Hepatocyte (in vitro differentiated cells): ENCODE results near the gene CCL1. TPM values are rescaled to one million over a fixed set of nuclear protein-coding genes. Genes with fewer than 3 reads are reported as not detected.

Experiments
- DNase-seq: peaks from one replicate; pipeline ENCODE4 v3.0.0-alpha.2; 2016; ENCODE audit warnings: low spot score
- H2AFZ ChIP-seq: fragments of 200-600 bp; sonication (generic); 2 replicates; pipeline ENCODE4 v1.6.0; 2016; ENCODE audit warnings: antibody characterized with exemption, mild to moderate bottlenecking
- H3K27ac ChIP-seq: fragments of 200-600 bp; sonication (generic); 2 replicates; pipeline ENCODE4 v1.5.1; 2016; ENCODE audit warnings: mild to moderate bottlenecking
- H3K27me3 ChIP-seq: fragments of 200-600 bp; sonication (generic); 2 replicates; pipeline ENCODE4 v1.6.1; 2016
- H3K36me3 ChIP-seq: fragments of 200-600 bp; sonication (generic); replicated peaks from 2 replicates; pipeline ENCODE4 v1.5.1; 2016; ENCODE audit warnings: low read depth; ENCODE audit not compliant: insufficient read depth
- H3K4me1 ChIP-seq: fragments of 200-600 bp; sonication (generic); 2 replicates; pipeline ENCODE4 v1.5.1; 2016; ENCODE audit warnings: mild to moderate bottlenecking, moderate library complexity; ENCODE audit not compliant: insufficient read depth
- H3K4me2 ChIP-seq: fragments of 200-600 bp; sonication (generic); 2 replicates; pipeline ENCODE4 v1.6.0; 2016
- H3K4me3 ChIP-seq: fragments of 200-600 bp; sonication (generic); 2 replicates; pipeline ENCODE4 v1.5.1; 2016; ENCODE audit warnings: mild to moderate bottlenecking
- H3K79me2 ChIP-seq: fragments of 200-600 bp; sonication (generic); 2 replicates; pipeline ENCODE4 v1.6.0; 2017; ENCODE audit warnings: mild to moderate bottlenecking
- H3K9me2 ChIP-seq: fragments of 200-600 bp; sonication (generic); replicated peaks from 2 replicates; pipeline ENCODE4 v1.6.0; 2017; ENCODE audit warnings: mild to moderate bottlenecking; ENCODE audit not compliant: insufficient read depth
- H3K9me3 ChIP-seq: fragments of 200-600 bp; sonication (generic); 2 replicates; pipeline ENCODE4 v1.5.1; 2016; ENCODE audit warnings: low read depth, mild to moderate bottlenecking
- H4K20me1 ChIP-seq: fragments of 200-600 bp; sonication (generic); 2 replicates; pipeline ENCODE4 v1.6.0; 2016; ENCODE audit warnings: mild to moderate bottlenecking; ENCODE audit not compliant: insufficient read depth, poor library complexity, severe bottlenecking
- CTCF ChIP-seq: fragments of 200-600 bp; sonication (generic); IDR thresholded peaks from 2 replicates; pipeline ENCODE4 v1.5.1; 2016; ENCODE audit warnings: antibody characterized with exemption, mild to moderate bottlenecking; ENCODE audit not compliant: poor library complexity
- EZH2 ChIP-seq: fragments of 200-600 bp; sonication (generic); IDR thresholded peaks from 2 replicates; pipeline ENCODE4 v1.6.1; 2016; ENCODE audit warnings: antibody characterized with exemption, mild to moderate bottlenecking, borderline replicate concordance
- EZH2phosphoT487 ChIP-seq: fragments of 200-600 bp; sonication (generic); IDR thresholded peaks from one replicate; pipeline ENCODE4 v1.6.1; 2018; ENCODE audit warnings: antibody characterized with exemption, mild to moderate bottlenecking, low read depth, moderate library complexity; ENCODE audit not compliant: unreplicated experiment, severe bottlenecking
- WGBS: methylation state at CpG from one replicate; pipeline ENCODE4 v1.1.6; 2016; ENCODE audit warnings: low lambda C conversion rate; ENCODE audit errors: missing lambda C conversion rate; 5-methylcytosine and 5-hydroxymethylcytosine counted together
- polyA plus RNA-seq: library from polyadenylated mRNA; unstranded; fragments of >200 nt; fragmentation: Nextera tagmentation; extraction: Ambion mirVana; gene quantifications from 2 replicates; pipeline ENCODE4 v1.2.1, GENCODE V29; 2016
- total RNA-seq: library from RNA; depleted of rRNA; stranded (reverse); fragments of >200 nt; gene quantifications from 2 replicates; pipeline ENCODE4 v1.2.3, GENCODE V29; 2014

CCL1 gene
- total and polyA plus RNA-seq, 2 experiments from 2014 or later: not detected

GRCh38 chr17:34313164-34313563 is 49.9 kb downstream of the CCL1 start:
- Histone ChIP-seq H3K4me3 (no peak overlapping the region), H3K9me2 (no peaks in the 10 kb centered on the region), H3K27ac (no peak overlapping the region), H4K20me1 (no peaks in the 10 kb centered on the region), H3K4me2 (no peak overlapping the region), H3K4me1 (no peaks in the 10 kb centered on the region), H3K79me2 (no peaks in the 10 kb centered on the region), H2AFZ (no peak overlapping the region), H3K9me3 (peaks cover 3% of the 10 kb centered on the region), H3K27me3 (peaks cover 5% of the 10 kb centered on the region), H3K36me3 (no peaks in the 10 kb centered on the region)
- no peak for DNase-seq
- WGBS: 84% methylated on average over 4 of the region's 4 CpGs
- TF ChIP-seq CTCF: no peak

- no peak for DNase-seq
These were observed 51.0 kb downstream of the CCL1 start for GRCh38 chr17:34312080-34312479.

DNA sequence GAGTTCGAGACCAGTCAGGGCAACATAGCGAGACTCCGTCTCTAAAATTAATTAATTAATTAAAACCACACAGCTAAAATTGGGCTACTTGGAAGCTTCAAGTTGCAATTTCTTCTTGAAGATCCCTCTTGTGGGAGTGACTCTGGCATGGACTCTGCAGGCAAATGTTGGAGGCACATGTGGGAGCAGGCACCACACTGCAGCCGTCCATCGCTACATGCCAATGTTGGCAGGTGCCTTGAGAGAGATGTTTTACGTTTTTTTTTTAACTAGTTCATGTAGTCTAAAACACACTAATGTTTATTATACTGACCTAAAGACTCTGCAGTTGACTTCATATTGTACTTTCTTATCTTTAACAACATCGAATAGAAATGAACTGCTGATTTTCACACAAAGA is 51.7 kb downstream of the CCL1 start:
- Histone ChIP-seq H3K9me2 (no peaks in the 10 kb centered on the region), H3K4me3 (no peak overlapping the region), H3K27ac (no peak overlapping the region), H3K27me3 (peaks cover 5% of the 10 kb centered on the region), H3K4me2 (no peak overlapping the region), H4K20me1 (no peaks in the 10 kb centered on the region), H2AFZ (no peak overlapping the region), H3K79me2 (no peaks in the 10 kb centered on the region), H3K36me3 (no peaks in the 10 kb centered on the region), H3K4me1 (no peaks in the 10 kb centered on the region), H3K9me3 (no peaks in the 10 kb centered on the region)
- WGBS: 92% methylated on average over 7 of the region's 7 CpGs
- DNase-seq: no peak
- TF ChIP-seq EZH2 (no peak), CTCF (no peak), EZH2phosphoT487 (no peak)

More at GRCh38 chr17:34312080-34312479, 51.0 kb downstream of the CCL1 start:
- Histone ChIP-seq H3K4me1 (no peaks in the 10 kb centered on the region), H4K20me1 (no peaks in the 10 kb centered on the region), H3K9me2 (no peaks in the 10 kb centered on the region), H3K4me2 (no peak overlapping the region), H3K27me3 (peaks cover 5% of the 10 kb centered on the region), H3K36me3 (no peaks in the 10 kb centered on the region), H3K27ac (no peak overlapping the region), H3K9me3 (no peaks in the 10 kb centered on the region), H2AFZ (no peak overlapping the region), H3K4me3 (no peak overlapping the region), H3K79me2 (no peaks in the 10 kb centered on the region)
- no peak for TF ChIP-seq EZH2
- no peak for TF ChIP-seq CTCF
- 47% methylated on average over 5 of the region's 5 CpGs for WGBS

Other genes with a start within 250 kb of the CCL1 start
- 27.4 and 27.5 TPM in 2 replicates for gene CCL2, start 107.9 kb downstream of the CCL1 start, total RNA-seq
- gene CCL2, start 107.9 kb downstream of the CCL1 start, polyA plus RNA-seq: 54.0 and 64.8 TPM in 2 replicates
- gene CCL7, start 93.0 kb downstream of the CCL1 start, total RNA-seq: not detected in 2 replicates
- 0.69 and 1.2 TPM in 2 replicates for gene CCL7, start 93.0 kb downstream of the CCL1 start, polyA plus RNA-seq
- 0.40 TPM in 1 of 2 replicates, not detected in the other for gene CCL11, start 77.5 kb downstream of the CCL1 start, total RNA-seq
- gene CCL11, start 77.5 kb downstream of the CCL1 start, polyA plus RNA-seq: 0.29 and 0.82 TPM in 2 replicates
- 0.12 TPM in 1 of 2 replicates, not detected in the other for gene CCL8, start 43.8 kb downstream of the CCL1 start, total RNA-seq
- gene CCL8, start 43.8 kb downstream of the CCL1 start, polyA plus RNA-seq: 1.6 TPM in 1 of 2 replicates, not detected in the other
- gene CCL13, start 6.8 kb downstream of the CCL1 start, total RNA-seq: 0.32 TPM in 1 of 2 replicates, not detected in the other
- gene CCL13, start 6.8 kb downstream of the CCL1 start, polyA plus RNA-seq: not detected in 2 replicates
- gene TMEM132E, start 216.3 kb upstream of the CCL1 start, total RNA-seq: 0.27 and 0.28 TPM in 2 replicates
- gene TMEM132E, start 216.3 kb upstream of the CCL1 start, polyA plus RNA-seq: 0.98 and 1.2 TPM in 2 replicates